ENCODE results near the gene REPS1.

Gene REPS1

DNA sequence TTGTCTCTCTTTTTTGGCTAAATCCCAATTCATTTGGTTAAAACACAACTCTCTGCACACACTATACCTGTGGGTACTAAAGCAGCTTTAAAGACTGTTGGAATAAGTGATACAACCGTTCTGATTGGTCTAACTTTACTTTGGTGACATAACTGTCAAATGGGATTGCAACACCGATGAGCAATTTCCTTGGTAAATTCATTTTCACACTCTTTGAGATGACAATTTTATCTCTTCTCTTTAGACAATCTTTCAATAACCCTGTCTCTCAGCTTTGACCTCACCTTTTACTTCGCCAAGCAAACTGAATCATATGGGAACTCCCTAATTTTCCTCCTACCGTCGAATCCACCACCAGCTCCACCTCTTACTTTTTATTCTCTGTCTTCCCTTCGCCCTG, 131.4 kb downstream of the REPS1 start:
- no peak for DNase-seq (ENCODE audit: low spot score)

Measured in kidney tubule cell (primary cell).